Effector CD8-positive, alpha-beta T cell (primary cell): Measurements from ENCODE around the gene ISG20L2.
A peak's percentile ranks its signal among the peaks of the same experiment; 100 is the strongest.

Experiments used
- DNase-seq: peaks from one replicate; lab custom pipeline; 2025; lab: John Stamatoyannopoulos, UW

Gene ISG20L2

GRCh38 chr1:156740741-156741480 is 12.3 kb upstream of the ISG20L2 start, which contains the start of gene MRPL24:
Gene MRPL24 (minus strand): TSS chr1:156741088. CDS start chr1:156738704, 2,384 bp downstream.
- peak; percentile 93 for DNase-seq

DNA sequence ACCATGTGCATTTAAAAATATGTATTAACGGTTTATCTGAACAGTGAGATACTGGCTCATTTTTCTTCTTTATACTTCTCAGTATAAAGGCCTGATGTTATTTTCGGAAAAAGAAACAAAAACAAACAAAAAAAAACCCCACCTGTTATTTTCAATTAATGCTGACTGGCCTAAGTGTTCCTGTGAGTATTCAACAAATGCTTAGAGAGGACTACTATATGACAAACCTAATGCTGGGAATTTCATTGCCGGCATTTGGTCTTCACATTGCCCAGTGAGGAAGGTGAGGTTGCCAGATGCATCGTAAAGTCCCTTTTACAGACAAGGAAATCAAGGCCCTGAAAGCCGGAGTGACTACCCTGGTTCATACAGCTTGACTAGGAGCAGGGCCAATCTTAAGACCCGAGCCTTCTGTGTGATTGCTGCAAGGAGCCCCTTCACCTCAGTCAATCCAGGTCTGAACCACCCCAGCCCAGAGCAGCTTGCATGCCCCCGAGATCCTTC is 11.7 kb upstream of the ISG20L2 start:
- DNase-seq, result no peak

DNA sequence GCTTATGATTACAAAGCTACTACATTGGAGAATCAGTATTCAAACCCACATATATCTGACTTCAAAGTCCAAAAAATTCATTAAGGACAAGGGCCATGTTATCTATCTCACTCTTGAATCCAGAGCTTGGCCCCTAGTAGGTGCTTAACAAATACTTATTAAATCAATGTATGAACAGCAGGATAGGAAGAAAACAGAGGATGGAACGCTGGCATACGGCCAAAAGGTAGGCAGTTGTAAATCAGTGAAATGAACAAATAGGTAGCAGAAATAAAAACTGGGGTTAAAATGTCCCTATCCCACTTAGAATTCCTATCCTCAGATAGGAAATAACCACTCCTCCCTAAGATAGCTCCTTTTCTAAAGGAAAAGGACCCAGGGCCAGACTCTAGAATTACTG is 10.3 kb upstream of the ISG20L2 start:
- DNase-seq, result no peak

DNA sequence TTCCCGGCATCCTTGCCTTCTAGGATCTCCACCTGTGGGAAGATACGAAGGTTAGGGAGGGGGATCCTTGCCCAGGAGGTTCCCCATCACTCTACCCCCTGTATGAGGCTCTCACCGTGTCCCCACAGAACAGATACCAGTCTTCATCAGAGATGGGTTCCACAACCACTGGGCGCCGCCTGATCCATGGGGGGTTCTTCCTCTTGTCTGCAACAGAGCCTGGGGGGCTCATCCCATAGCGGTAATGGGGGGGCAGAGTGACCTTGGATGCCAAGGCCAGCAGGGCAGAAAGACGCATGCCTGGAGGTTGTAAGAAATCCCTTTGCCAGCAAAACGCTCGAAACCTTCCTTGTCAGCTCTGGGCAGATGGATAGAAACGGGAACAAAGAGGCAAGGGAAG is 9.8 kb upstream of the ISG20L2 start:
- DNase-seq, result no peak

GRCh38 chr1:156733989-156734584 is 5.5 kb upstream of the ISG20L2 start:
- no peak for DNase-seq

DNA sequence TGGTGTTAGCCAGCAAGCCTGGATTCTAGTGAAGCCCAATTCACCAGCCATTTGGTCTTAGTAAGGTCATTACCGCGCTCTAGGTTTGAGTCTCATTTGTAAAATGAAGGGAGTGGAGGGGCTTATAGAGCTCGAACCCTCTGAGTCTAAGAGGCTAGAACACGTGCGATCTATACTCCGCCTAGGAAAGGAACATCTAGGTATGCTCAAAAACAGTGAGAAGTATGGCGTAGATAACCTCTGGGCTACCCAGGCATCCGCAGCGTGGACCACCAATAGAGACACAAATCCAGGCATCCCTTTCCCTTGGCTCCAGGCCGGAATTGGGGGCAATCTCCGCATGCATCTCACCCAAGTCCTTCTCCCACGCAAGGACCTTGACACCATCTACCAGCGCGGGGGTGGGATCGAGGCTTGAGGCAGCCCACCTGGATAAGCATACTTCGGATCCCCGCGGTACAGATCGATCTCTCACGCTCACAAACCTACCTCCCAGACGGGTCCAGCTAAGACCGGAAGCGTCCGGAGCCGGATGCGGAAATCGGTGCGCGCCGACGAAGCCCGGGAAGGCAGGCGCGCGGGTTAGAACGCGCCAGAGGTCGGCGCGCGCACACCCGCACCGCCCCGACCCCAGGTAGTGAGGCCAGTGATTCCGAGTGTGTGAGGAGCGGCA is 504 bp downstream of the ISG20L2 start, which contains the start of gene METTL25B:
METTL25B (plus strand) TSS at position 544 of the 673 bp plus-strand sequence. CDS start 636 bp downstream, outside the sequence.
- peak; percentile 66 for DNase-seq

DNA sequence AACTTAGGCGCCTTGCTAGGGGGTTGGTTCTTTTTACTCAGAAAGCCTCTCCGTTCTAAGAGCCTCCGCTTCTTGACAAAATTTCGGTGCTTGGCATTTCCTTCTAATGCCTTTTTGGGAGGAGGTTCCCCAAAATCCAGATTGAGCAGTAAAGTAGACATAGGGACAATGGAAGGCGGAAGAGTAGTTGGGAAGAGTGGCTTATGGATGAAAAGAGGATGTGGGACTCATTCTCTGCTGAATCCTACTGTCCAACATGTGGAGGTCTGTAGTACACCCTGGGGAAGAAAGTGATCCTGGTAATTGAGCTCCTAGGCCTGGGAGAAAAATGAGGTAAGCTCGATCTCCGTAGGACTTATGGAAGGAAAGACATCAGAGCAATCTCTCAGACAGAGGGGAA is 1.1 kb downstream of the ISG20L2 start:
- DNase-seq, result no peak

DNA sequence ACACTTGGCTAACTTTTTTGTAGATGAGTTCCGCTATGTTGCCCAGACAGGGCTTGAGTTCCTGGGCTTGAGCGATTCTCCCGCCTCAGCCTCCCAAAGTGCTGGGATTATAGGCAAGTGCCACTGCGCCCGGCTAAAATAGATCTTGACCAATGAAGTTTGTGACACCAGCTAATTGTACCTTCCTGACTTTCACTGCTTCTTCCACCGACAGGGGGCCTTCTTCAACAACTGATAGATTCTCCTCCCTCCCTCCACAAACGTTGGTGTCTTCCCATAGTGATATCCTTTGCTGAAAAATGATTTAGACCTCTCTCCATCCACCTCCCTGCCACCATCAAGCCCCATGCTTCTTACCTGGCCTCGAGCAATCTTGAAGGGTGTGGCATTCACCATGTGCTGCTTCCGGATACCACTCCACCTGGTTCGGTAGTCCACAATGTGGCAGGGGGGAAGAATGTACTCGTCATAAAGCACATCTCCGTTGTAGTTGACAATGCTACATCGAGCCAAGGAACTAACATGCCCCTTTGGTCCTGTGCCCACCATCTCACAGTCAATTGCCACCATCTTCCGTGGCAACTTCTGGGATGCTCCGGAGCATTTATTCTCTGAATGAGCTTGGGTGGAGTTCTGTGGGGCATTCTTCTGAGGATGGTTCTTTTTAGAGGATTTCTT is 1.9 kb downstream of the ISG20L2 start:
- peak; percentile 9 for DNase-seq

DNA sequence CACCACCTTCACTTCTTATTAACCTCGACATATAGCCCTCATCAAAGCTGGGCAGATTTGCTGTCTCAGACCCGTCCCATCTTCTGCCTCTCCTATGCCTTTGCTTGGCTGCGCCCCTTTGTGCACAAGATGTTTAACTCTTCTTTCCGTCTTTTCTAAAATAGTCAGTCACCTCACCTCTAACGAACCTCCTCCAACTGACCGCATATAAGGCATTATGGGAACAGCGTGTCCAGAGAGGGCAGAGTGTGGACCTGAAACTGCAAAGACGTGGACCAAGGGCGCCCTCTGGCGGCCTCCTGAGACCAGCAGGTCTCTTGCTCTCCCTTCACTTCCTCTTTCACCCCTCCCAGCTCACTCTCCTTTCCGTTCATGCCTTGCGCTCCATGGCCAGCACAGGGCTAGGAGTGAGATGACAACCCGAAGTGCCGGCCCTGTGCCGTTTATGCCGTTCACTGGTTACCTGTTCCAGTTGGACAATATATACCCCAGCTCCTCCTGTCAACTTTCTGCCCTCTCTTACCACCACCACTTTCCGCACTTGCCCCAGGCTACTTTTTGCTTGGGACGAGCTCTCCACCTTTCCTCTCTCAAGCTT is 2.8 kb downstream of the ISG20L2 start:
- DNase-seq, result peak; percentile 71

DNA sequence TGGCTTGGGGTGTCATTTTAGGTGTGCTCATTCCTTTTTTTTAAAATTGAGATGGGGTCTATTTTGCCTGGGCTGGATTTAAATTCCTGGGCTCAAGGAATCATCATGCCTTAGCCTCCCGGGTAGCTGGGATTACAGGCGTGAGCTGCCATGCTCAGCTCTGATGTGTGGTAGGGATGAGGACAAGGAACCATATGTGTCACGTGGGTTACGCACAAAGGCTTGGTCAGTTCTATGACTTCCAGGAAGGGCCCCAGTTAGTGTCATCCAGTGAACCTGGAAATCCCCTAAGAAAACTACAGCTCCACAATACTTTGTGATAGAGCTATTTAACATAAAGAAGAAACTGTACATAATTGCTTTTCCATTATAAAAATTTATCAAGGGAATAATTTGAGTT is 7.0 kb downstream of the ISG20L2 start:
- DNase-seq, result no peak

GRCh38 chr1:156721131-156721530 is 7.4 kb downstream of the ISG20L2 start:
- DNase-seq, result no peak

DNA sequence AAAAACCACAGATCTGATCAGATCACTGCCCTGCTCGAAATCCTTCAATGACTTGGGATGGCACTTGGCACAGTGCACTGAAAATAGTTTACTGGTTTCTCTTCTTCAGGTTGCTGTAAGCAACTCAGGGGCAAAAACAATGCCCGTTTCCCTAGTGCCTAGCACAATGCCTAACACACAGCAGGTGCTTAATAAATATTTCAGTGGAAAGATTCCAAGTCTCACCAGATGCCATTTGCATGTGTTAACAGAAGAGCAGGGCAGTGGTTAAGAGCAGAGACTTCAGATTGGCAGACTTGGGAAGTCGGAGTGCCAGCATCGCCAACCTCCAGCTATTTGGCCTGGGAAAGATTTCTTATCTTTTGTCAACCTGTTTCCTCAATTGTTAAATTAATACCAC is 11.2 kb downstream of the ISG20L2 start:
- no peak for DNase-seq

DNA sequence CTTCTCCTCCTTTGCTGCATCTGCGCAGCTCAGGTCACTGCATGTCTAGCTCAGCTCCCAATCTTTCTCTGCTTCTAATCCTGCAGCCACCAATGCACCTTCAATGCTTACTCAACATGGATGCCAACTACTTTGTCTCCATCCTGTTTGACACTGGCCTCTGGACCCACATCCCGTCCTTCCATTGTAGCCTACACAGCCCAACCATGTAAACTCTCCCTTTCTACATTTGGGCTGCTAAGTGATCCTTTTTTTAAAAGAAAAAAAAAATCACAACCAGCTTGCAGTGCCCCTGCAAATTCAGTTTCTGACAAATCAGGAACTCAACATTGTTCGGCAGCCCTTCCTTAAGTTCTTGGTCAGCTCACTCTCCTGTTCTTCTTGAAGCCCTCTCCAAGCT is 13.7 kb downstream of the ISG20L2 start:
- DNase-seq, result no peak

- no peak for DNase-seq
Observed at GRCh38 chr1:156712626-156713025, 15.9 kb downstream of the ISG20L2 start.

GRCh38 chr1:156711011-156711817 is 17.4 kb downstream of the ISG20L2 start:
- DNase-seq, result no peak

- DNase-seq, result no peak
Observed at GRCh38 chr1:156709757-156710489, 18.6 kb downstream of the ISG20L2 start.

- no peak for DNase-seq
Observed at GRCh38 chr1:156709031-156709430, 19.5 kb downstream of the ISG20L2 start.

DNA sequence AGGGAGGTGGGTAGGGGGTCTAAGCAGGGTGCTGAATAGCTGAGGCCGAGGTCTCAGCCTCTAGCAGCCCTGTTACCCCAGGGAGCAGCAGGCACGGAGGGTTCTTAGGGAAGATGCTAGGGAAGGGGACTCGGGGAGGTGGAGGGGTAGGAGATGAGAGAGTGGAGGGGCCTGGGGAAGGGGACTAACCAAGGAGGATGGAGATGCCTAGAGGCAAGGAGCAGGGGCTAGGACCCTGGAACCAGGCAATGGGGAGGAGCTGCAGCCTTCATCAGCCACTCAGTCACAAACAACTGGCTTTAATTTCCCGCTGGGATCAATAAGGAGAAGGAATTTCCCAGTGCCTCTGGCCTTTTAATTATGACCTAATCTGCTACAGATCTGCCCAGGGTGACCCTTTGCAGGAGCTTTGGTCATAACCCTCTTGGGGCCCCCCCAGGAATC is 20.3 kb downstream of the ISG20L2 start:
- no peak for DNase-seq

GRCh38 chr1:156707417-156708217 is 20.9 kb downstream of the ISG20L2 start:
- DNase-seq, result no peak
